Large intestine (tissue), 3 donors: ENCODE data around the gene RRP1. TPM values are rescaled to one million over a fixed set of nuclear protein-coding genes. Genes with fewer than 3 reads are reported as not detected.

ENCODE experiments used
- DNase-seq, 2 donors: peaks; one replicate each; pipeline versions ENCODE4 v3.0.0 to v3.0.0-alpha.2; 2013
- H3K27ac ChIP-seq: one replicate; pipeline ENCODE4 v1.5.1; 2013; ENCODE audit warnings: low read length
- H3K27me3 ChIP-seq: 2 replicates; pipeline ENCODE4 v1.6.1; 2013; ENCODE audit warnings: low read length; ENCODE audit not compliant: control insufficient read depth, insufficient read depth
- H3K36me3 ChIP-seq: 2 replicates; pipeline ENCODE4 v1.6.1; 2013; ENCODE audit warnings: low read length; ENCODE audit not compliant: control insufficient read depth, insufficient read depth
- H3K4me1 ChIP-seq: one replicate; pipeline ENCODE4 v1.6.1; 2013; ENCODE audit warnings: low read length; ENCODE audit not compliant: control insufficient read depth, insufficient read depth
- H3K4me3 ChIP-seq: one replicate; pipeline ENCODE4 v1.5.1; 2013; ENCODE audit warnings: low read length
- H3K9me3 ChIP-seq: one replicate; pipeline ENCODE4 v1.6.1; 2013; ENCODE audit warnings: mild to moderate bottlenecking, low read depth, low read length, moderate library complexity; ENCODE audit not compliant: control insufficient read depth
- WGBS: methylation state at CpG from one replicate; pipeline ENCODE4 v1.1.5; 2013; ENCODE audit warnings: low lambda C conversion rate; ENCODE audit not compliant: insufficient coverage; 5-methylcytosine and 5-hydroxymethylcytosine counted together
- polyA plus RNA-seq: library from polyadenylated mRNA; unstranded; fragments of 120-200 nt; gene quantifications from one replicate; pipeline ENCODE4 v1.2.1, GENCODE V29; 2013

The RRP1 gene
- polyA plus RNA-seq, 1 donor: 23.8 TPM

DNA sequence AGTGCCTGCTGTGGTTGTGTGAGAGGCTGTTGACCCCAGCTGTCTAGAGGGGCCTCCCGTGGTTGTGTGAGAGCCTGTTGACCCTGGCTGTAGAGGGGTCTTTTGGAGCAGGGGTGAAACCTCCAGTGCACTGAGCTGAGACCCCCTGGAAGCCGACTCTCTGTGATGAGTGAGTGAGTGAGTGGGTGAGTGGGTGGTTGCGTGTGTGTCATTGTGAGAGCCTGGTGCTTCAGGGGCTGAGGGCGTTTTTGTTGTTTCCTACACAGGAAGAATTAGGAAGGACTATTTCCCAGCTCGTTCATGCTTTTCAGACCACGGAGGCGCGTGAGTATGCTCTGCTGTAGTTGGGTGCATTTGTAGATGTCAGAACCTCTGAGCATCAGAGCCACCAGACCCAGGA lies 3.0 kb downstream of the RRP1 start:
- Histone ChIP-seq H3K4me3 (no peak overlapping the region), H3K27me3 (no peaks in the 10 kb centered on the region), H3K36me3 (peaks cover 61% of the 10 kb centered on the region), H3K9me3 (no peaks in the 10 kb centered on the region), H3K27ac (no peak overlapping the region), H3K4me1 (peaks cover 14% of the 10 kb centered on the region)
- DNase-seq: no peak
- no CpG with 5 or more reads among the region's 8 CpGs for WGBS

DNA sequence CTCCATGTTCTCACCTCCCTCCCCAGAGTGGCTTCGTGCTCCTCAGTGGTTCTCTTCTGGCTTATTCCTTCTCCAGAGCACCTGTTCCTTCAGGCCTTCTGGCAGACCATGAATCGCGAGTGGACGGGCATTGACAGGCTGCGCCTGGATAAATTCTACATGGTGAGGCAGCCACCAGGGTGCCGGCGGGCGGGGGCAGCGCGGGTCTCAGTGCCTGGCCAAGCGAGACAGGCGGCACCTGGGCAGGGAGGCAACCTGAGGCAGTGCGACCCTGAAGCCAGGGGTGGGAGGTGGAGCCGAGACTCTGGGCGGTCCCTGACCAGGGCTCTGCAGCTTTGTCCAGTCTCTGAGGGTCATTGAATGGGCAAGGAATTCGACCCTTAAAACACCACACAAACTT lies 3.9 kb downstream of the RRP1 start:
- H3K9me3 ChIP-seq: no peaks in the 10 kb centered on the region
- no peak overlapping the region for H3K27ac ChIP-seq
- DNase-seq: no peak
- H3K27me3 ChIP-seq: no peaks in the 10 kb centered on the region
- peaks cover 14% of the 10 kb centered on the region for H3K4me1 ChIP-seq
- peaks cover 68% of the 10 kb centered on the region for H3K36me3 ChIP-seq
- no CpG with 5 or more reads among the region's 16 CpGs for WGBS
- no peak overlapping the region for H3K4me3 ChIP-seq

DNA sequence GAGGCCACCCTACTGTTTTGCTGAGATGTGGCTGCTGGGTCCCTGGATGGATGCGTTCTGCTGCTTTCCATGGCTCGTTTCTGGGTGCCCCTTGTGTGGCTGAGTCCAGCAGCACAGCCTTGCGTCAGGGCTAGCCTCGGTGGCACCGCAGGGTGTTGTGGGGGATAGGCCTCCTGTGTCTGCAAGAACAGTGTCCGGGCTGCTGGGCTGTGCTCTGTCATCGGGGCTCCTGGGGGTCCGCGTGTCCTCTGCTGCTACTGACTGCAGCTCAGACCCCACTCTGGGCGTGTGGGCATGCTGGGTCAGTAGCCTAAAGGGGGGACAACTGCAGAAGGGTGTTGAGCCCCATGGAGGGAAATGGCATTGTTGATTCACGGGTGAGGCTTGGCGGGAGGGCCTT lies 4.9 kb downstream of the RRP1 start:
- no peak overlapping the region for H3K27ac ChIP-seq
- no peak for DNase-seq
- H3K4me3 ChIP-seq: no peak overlapping the region
- peaks cover 77% of the 10 kb centered on the region for H3K36me3 ChIP-seq
- no peaks in the 10 kb centered on the region for H3K9me3 ChIP-seq
- no peaks in the 10 kb centered on the region for H3K27me3 ChIP-seq
- WGBS: no CpG with 5 or more reads among the region's 12 CpGs
- peaks cover 14% of the 10 kb centered on the region for H3K4me1 ChIP-seq

DNA sequence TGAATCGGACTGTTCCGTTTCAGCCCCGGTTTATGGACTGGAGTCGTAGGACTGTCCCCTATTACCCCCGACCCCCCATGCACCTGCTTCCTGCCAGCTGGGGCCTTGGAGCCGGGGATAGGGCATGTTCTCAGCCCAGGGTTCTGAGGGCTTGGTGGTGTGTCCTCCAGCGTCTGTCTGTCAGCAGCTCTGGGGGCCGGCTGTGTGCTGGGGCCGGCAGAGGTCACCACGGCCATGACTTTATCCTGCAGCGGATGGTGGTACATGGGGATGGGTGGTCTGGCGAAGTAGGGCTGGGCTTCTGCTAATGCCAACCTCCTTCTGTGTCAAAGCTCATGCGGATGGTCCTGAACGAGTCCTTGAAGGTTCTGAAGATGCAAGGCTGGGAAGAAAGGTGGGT lies 5.5 kb downstream of the RRP1 start:
- no peak for DNase-seq
- no peaks in the 10 kb centered on the region for H3K9me3 ChIP-seq
- peaks cover 14% of the 10 kb centered on the region for H3K4me1 ChIP-seq
- H3K27me3 ChIP-seq: no peaks in the 10 kb centered on the region
- WGBS: no CpG with 5 or more reads among the region's 14 CpGs
- peaks cover 83% of the 10 kb centered on the region for H3K36me3 ChIP-seq
- H3K4me3 ChIP-seq: no peak overlapping the region
- no peak overlapping the region for H3K27ac ChIP-seq

DNA sequence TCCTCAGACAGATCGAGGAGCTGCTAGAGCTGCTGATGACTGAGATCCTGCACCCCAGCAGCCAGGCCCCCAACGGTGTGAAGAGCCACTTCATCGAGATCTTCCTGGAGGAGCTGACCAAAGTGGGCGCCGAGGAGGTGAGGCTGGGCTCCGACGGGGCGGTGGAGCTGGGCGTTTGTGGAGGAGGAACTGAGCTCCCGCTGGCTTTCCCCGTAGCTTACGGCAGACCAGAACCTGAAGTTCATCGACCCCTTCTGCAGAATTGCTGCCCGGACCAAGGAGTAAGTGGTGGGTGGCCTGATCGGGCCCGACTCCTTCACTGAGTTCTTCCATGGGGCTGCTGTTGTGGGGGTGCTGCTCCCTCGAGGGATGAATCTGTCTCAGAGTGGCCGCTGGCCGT lies 8.0 kb downstream of the RRP1 start:
- Histone ChIP-seq H3K36me3 (peaks cover 98% of the 10 kb centered on the region), H3K27ac (no peak overlapping the region), H3K4me3 (no peak overlapping the region), H3K4me1 (no peaks in the 10 kb centered on the region), H3K27me3 (no peaks in the 10 kb centered on the region), H3K9me3 (no peaks in the 10 kb centered on the region)
- WGBS: 100% methylated on average over 2 of the region's 19 CpGs
- no peak for DNase-seq

DNA sequence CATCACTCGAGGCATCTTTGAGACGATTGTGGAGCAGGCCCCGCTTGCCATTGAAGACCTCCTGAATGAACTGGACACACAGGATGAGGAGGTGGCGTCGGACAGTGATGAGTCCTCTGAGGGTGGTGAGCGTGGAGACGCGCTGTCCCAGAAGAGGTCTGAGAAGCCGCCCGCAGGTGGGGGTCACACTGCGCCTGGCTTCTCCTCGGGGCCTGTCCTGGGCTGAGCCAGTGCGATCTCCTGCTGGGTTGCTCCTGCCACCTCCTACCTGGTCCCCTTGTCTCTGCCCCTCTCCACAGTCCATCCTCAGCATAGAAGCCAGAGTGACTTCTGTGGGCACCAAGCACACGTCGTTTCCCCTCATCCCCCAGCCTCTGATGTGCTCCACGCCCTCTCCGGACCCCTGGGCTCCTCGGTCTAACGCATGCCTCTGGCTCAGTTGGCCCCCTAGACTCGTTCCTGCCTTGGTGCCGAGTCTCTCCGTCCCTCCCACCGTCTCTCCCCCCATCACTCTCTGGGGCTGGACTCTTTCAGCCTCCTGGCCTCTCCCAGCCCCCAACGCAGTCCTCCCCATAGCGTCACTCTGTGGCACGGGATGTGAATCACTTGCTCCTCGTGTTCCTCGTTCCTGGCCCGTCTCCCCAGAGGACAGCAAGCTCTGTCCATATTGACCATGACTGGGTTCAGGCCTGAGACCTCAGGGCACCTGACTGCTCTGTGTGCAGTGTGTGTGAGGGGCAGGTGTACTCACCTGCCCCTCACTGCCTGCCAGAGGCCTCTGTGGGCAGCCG lies 8.7 kb downstream of the RRP1 start:
- no peak overlapping the region for H3K27ac ChIP-seq
- no peaks in the 10 kb centered on the region for H3K9me3 ChIP-seq
- H3K36me3 ChIP-seq: peaks cover 98% of the 10 kb centered on the region
- no peak for DNase-seq
- no peak overlapping the region for H3K4me3 ChIP-seq
- 91% methylated on average over 4 of the region's 30 CpGs for WGBS
- H3K27me3 ChIP-seq: no peaks in the 10 kb centered on the region
- H3K4me1 ChIP-seq: no peaks in the 10 kb centered on the region

DNA sequence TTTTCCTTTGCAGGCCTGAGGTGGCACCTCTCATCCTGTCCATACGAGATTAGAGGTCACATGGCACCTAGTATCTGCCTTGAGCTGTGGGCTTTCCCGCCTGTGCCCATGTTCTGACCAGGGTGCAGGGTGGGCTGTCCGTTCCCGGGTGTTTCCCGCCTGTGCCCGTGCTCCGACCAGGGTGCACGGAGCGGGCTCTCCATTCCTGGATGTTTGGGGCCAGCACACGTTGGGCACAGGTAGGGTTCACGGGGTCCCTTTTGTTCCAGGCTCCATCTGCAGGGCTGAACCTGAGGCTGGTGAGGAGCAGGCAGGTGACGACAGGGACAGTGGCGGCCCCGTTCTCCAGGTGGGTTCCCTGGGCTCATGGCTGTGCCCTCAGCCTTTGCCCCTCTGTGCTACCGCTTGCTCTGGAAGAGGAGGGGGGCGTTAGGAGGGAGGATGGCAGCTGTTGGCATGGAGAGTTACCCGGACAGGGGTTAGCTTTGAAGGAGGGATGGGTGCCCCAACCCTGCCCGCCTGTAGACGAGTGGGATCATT lies 10.0 kb downstream of the RRP1 start:
- H3K36me3 ChIP-seq: peaks cover 98% of the 10 kb centered on the region
- no CpG with 5 or more reads among the region's 19 CpGs for WGBS
- no peak overlapping the region for H3K27ac ChIP-seq
- H3K4me3 ChIP-seq: no peak overlapping the region
- no peaks in the 10 kb centered on the region for H3K4me1 ChIP-seq
- H3K27me3 ChIP-seq: no peaks in the 10 kb centered on the region
- no peaks in the 10 kb centered on the region for H3K9me3 ChIP-seq
- no peak for DNase-seq

DNA sequence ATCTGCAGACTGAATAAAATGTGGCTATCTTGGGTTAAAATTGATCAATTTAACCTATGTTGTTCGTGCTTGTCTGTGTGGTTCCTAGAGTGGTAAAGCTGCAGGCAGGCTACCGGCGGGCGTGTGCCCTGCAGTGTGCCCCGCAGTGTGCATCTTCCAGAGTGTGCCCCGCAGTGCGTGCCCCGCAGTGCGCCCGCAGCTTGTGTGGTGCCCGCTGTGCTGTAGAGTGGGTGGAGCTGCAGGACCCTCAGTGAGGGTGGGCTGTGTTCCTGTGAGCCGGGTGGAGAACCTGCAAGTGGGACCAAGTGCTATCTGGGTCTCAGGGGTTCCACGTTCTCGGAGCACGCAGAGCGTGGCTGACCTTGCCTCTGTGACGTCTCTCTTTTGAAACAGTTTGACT lies 10.7 kb downstream of the RRP1 start:
- Histone ChIP-seq H3K4me3 (no peak overlapping the region), H3K4me1 (no peaks in the 10 kb centered on the region), H3K27ac (no peak overlapping the region), H3K27me3 (no peaks in the 10 kb centered on the region), H3K9me3 (no peaks in the 10 kb centered on the region), H3K36me3 (peaks cover 91% of the 10 kb centered on the region)
- no CpG with 5 or more reads among the region's 17 CpGs for WGBS
- DNase-seq: no peak

DNA sequence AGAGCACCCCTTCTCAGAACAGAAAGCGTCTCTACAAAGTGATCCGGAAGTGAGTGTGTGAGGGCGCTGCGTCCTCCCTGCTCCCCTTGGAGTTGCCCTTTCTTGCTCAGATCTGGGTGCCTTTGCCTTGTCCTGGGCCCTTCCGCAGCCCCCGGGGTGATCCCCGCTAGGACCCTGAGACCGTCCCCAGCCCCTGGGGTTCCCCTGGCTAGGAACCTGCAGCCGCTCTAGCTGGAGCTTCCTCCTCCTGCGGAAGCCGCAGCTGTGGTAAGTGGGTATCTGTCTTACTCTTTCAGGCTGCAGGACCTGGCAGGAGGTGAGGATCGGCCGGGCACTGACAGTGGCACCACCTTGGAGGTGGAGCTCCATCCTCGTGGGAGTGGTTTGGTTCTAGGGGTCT lies 11.2 kb downstream of the RRP1 start:
- WGBS: no CpG with 5 or more reads among the region's 14 CpGs
- H3K4me1 ChIP-seq: no peaks in the 10 kb centered on the region
- H3K4me3 ChIP-seq: no peak overlapping the region
- peaks cover 87% of the 10 kb centered on the region for H3K36me3 ChIP-seq
- no peak for DNase-seq
- no peaks in the 10 kb centered on the region for H3K9me3 ChIP-seq
- no peaks in the 10 kb centered on the region for H3K27me3 ChIP-seq
- no peak overlapping the region for H3K27ac ChIP-seq

DNA sequence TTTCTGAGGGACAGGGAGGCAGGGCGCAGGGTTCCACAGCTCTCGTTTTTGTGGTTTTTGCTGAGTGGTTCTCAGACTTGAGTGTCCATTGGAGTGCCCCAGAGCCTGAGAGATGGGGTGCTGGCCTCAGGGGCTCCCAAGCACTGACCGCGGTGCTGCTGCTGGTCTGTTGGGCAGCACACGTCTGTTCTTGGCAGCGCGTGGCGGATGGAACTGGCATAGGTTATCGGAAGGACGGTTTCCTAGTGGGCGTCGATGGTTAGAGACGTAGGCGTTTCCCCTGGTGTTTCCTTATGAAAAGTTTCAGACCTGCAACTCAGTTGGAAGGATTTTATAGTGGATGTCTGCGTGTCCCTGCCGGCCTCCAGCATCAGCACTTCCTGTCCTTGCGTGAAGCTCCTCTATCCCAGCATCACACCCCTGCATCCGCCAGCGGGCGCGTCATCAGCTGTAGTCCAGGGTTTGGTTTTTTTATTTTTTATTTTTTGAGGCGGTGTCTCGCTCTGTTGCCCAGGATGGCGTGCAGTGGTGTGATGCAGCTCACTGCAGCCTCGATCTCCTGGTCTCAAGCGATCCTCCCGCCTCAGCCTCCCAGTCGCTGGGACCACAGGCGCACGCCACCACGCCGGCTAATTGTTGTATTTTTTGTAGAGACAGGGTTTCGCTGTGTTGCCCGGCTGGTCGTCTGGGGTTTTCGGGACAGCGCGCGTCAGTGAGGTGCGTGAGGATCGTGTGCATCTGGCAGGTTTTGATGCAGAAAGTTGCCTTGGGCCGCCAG lies 11.8 kb downstream of the RRP1 start:
- H3K27me3 ChIP-seq: no peaks in the 10 kb centered on the region
- no peak overlapping the region for H3K4me3 ChIP-seq
- no peaks in the 10 kb centered on the region for H3K9me3 ChIP-seq
- peaks cover 84% of the 10 kb centered on the region for H3K36me3 ChIP-seq
- no peaks in the 10 kb centered on the region for H3K4me1 ChIP-seq
- no CpG with 5 or more reads among the region's 42 CpGs for WGBS
- no peak overlapping the region for H3K27ac ChIP-seq
- DNase-seq: no peak
